SH-SY5Y (cell line): Measurements from ENCODE around the gene ADGRB2.

ENCODE experiments used
- GATA2 ChIP-seq: IDR thresholded peaks from 2 replicates; pipeline ENCODE4 v1.6.1; 2011; ENCODE audit warnings: mild to moderate bottlenecking, low read depth, low read length
- GATA3 ChIP-seq: IDR thresholded peaks from 2 replicates; pipeline ENCODE4 v1.6.1; 2011; ENCODE audit warnings: low read depth, mild to moderate bottlenecking, low read length, moderate library complexity

GRCh38 chr1:31781756-31782371 is 17.7 kb upstream of the ADGRB2 start:
- TF ChIP-seq GATA3 (no peak), GATA2 (no peak; the same call in 1 of the 2 replicates)
